A549 (cell line): ENCODE results near the gene RMC1.

Experiments
- CTCF ChIP-seq: fragments of >200 bp; sonication (Bioruptor Twin); formaldehyde crosslinking; IDR thresholded peaks from 3 replicates; pipeline ENCODE4 v1.5.1; 2016
- EP300 ChIP-seq, 2 experiments: fragments of >200 bp; sonication (Bioruptor Twin); formaldehyde crosslinking; IDR thresholded peaks; 2 replicates in 1 of 2; 3 replicates in 1 of 2; pipeline ENCODE4 v1.6.1; 2016 to 2017
- RCOR1 ChIP-seq: fragments of 150-350 bp; IDR thresholded peaks from 2 replicates; pipeline ENCODE4 v1.6.1; 2014; ENCODE audit warnings: antibody characterized with exemption, low read length, low read depth

GRCh38 chr18:23528580-23529472 is 25.5 kb downstream of the RMC1 start:
- TF ChIP-seq EP300 (IDR thresholded peaks at IDR 0.05) (no peak), CTCF (no peak), RCOR1 (no peak)
